Astrocyte (in vitro differentiated cells and primary cell): ENCODE results near the gene PARP1. TPM values are rescaled to one million over a fixed set of nuclear protein-coding genes. Genes with fewer than 3 reads are reported as not detected.

Source experiments
- DNase-seq: peaks from one replicate; pipeline ENCODE4 v3.0.0-alpha.2; 2010; ENCODE audit warnings: low read depth
- FAIRE-seq: peaks from 2 replicates; lab custom pipeline; 2011; peaks lifted over from hg19 to GRCh38; lab: Jason Lieb, UNC
- H2AFZ ChIP-seq: 2 replicates; pipeline ENCODE4 v1.6.0; 2012; ENCODE audit warnings: low read depth, low read length, inconsistent platforms
- H3K27ac ChIP-seq: 2 replicates; pipeline ENCODE4 v1.5.1; 2011; ENCODE audit warnings: low read depth, low read length, inconsistent platforms
- H3K27me3 ChIP-seq: 2 replicates; pipeline ENCODE4 v1.6.0; 2011; ENCODE audit warnings: low read length, inconsistent platforms; ENCODE audit not compliant: insufficient read depth
- H3K36me3 ChIP-seq: 2 replicates; pipeline ENCODE4 v1.5.1; 2011; ENCODE audit warnings: low read length, inconsistent platforms; ENCODE audit not compliant: insufficient read depth
- H3K4me1 ChIP-seq: 2 replicates; pipeline ENCODE4 v1.5.1; 2011; ENCODE audit warnings: low read length, inconsistent platforms; ENCODE audit not compliant: insufficient read depth
- H3K4me2 ChIP-seq: 2 replicates; pipeline ENCODE4 v1.6.0; 2012; ENCODE audit warnings: low read length, inconsistent platforms
- H3K4me3 ChIP-seq: 2 replicates; pipeline ENCODE4 v1.5.1; 2011; ENCODE audit warnings: low read depth, mild to moderate bottlenecking, low read length, inconsistent platforms; ENCODE audit not compliant: insufficient read depth
- H3K79me2 ChIP-seq: 2 replicates; pipeline ENCODE4 v1.6.0; 2012; ENCODE audit warnings: mild to moderate bottlenecking, low read length, inconsistent platforms; ENCODE audit not compliant: insufficient read depth
- H3K9ac ChIP-seq: 2 replicates; pipeline ENCODE4 v1.6.0; 2012; ENCODE audit warnings: mild to moderate bottlenecking, low read length, inconsistent platforms
- H3K9me3 ChIP-seq: 2 replicates; pipeline ENCODE4 v1.5.1; 2012; ENCODE audit warnings: low read depth, mild to moderate bottlenecking, low read length, inconsistent platforms; ENCODE audit not compliant: insufficient read depth
- H4K20me1 ChIP-seq: 2 replicates; pipeline ENCODE4 v1.6.0; 2012; ENCODE audit warnings: low read length, inconsistent platforms; ENCODE audit not compliant: insufficient read depth
- H3K27ac Mint-ChIP-seq: one replicate; pipeline ENCODE4 v1.8.0; 2021; ENCODE audit warnings: mild to moderate bottlenecking, mixed read lengths; ENCODE audit not compliant: unreplicated experiment
- H3K27me3 Mint-ChIP-seq: one replicate; pipeline ENCODE4 v1.8.0; 2021; ENCODE audit warnings: low read depth, mixed read lengths; ENCODE audit not compliant: unreplicated experiment
- H3K36me3 Mint-ChIP-seq: one replicate; pipeline ENCODE4 v1.8.0; 2021; ENCODE audit warnings: low read depth, mixed read lengths; ENCODE audit not compliant: unreplicated experiment
- H3K4me1 Mint-ChIP-seq: one replicate; pipeline ENCODE4 v1.8.0; 2021; ENCODE audit warnings: low read depth, mixed read lengths; ENCODE audit not compliant: unreplicated experiment
- H3K4me3 Mint-ChIP-seq: one replicate; pipeline ENCODE4 v1.8.0; 2021; ENCODE audit warnings: mild to moderate bottlenecking, moderate library complexity, mixed read lengths; ENCODE audit not compliant: unreplicated experiment
- H3K9me3 Mint-ChIP-seq: one replicate; pipeline ENCODE4 v1.8.0; 2021; ENCODE audit warnings: mild to moderate bottlenecking, mixed read lengths; ENCODE audit not compliant: unreplicated experiment
- EZH2 ChIP-seq: IDR thresholded peaks from 2 replicates; pipeline ENCODE4 v1.6.1; 2012; ENCODE audit warnings: mild to moderate bottlenecking, low read length, inconsistent platforms; ENCODE audit not compliant: insufficient read depth
- total RNA-seq: library from RNA; stranded (reverse); gene quantifications from 2 replicates; pipeline ENCODE4 v1.2.1, GENCODE V29; 2021
- TF ChIP-seq, protein P1 (sequence below): IDR thresholded peaks from 2 replicates; pipeline ENCODE4 v1.5.1; 2011; ENCODE audit warnings: low read depth, mild to moderate bottlenecking, inconsistent platforms, low read length, moderate library complexity; ENCODE audit not compliant: insufficient read depth

PARP1 gene
- total RNA-seq, 1 donor from 2014 or later = 57.8 TPM

DNA sequence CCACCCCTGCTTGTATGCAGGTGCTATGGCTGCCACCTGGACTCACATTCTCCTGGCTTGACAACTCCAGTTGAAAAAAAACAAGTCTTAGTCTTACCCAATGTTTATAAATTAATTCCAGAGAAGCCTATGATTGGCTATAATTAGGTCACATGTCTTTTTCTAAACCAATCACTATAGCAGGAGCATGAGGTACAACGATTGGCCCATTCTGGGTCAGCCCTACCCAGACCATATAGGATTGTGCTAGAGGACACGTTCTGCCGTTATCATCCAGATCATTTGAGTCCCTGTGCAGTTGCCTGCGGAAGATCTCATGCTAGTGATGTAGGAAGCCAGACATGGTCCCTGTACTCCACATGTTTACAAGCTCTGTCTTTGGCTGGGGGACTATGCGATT, 41.9 kb upstream of the PARP1 start:
- H3K9me3 Mint-ChIP-seq = no peaks in the 10 kb centered on the region
- H3K4me3 Mint-ChIP-seq = no peak overlapping the region
- Histone ChIP-seq H3K27me3 (no peaks in the 10 kb centered on the region), H3K4me1 (no peaks in the 10 kb centered on the region), H3K9me3 (no peaks in the 10 kb centered on the region), H3K79me2 (no peaks in the 10 kb centered on the region), H3K36me3 (no peaks in the 10 kb centered on the region), H3K9ac (no peak overlapping the region), H3K27ac (no peak overlapping the region), H2AFZ (no peak overlapping the region), H3K4me2 (no peak overlapping the region), H4K20me1 (no peaks in the 10 kb centered on the region), H3K4me3 (no peak overlapping the region)
- no peak for FAIRE-seq
- TF ChIP-seq, protein P1, sequence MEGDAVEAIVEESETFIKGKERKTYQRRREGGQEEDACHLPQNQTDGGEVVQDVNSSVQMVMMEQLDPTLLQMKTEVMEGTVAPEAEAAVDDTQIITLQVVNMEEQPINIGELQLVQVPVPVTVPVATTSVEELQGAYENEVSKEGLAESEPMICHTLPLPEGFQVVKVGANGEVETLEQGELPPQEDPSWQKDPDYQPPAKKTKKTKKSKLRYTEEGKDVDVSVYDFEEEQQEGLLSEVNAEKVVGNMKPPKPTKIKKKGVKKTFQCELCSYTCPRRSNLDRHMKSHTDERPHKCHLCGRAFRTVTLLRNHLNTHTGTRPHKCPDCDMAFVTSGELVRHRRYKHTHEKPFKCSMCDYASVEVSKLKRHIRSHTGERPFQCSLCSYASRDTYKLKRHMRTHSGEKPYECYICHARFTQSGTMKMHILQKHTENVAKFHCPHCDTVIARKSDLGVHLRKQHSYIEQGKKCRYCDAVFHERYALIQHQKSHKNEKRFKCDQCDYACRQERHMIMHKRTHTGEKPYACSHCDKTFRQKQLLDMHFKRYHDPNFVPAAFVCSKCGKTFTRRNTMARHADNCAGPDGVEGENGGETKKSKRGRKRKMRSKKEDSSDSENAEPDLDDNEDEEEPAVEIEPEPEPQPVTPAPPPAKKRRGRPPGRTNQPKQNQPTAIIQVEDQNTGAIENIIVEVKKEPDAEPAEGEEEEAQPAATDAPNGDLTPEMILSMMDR = no peak
- no peak for TF ChIP-seq EZH2
- H3K27ac Mint-ChIP-seq = no peak overlapping the region
- H3K27me3 Mint-ChIP-seq = peaks cover 30% of the 10 kb centered on the region
- DNase-seq = no peak
- H3K36me3 Mint-ChIP-seq = no peaks in the 10 kb centered on the region
- H3K4me1 Mint-ChIP-seq = peaks cover 3% of the 10 kb centered on the region

DNA sequence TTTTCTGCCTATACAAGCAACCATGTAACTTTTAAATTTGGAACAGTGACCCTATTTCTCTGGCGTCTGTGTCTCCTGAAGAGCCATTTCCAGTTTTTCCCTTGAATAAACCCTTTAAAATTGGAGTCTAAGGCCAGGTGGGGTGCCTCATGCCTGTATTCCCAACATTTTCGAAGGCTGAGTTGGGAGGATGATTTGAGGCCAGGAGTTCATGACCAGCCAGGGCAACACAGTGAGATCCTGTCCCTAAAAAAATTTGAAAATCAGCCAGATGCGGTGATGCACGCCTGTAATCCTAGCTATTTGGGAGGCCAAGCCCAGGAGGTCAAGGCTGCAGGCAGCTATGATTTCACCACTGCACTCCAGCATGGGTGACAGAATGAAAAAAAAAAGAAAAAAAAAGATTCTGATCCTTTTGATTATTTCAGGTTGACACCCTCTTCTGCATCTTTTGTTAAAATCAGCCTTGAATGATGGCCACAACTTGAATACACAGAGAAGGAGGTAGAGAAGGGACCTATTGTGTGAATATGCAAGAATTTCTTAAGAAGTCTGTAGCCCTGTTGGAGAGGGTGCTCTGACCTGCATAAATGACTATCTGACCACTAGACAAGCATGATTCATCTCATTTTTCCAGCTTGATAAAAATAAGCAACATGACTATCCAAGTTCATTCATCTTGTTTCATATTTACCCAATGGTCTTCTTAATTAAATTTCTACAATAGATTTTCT, 40.2 kb upstream of the PARP1 start:
- H3K79me2 ChIP-seq = no peaks in the 10 kb centered on the region
- no peak overlapping the region for H3K4me2 ChIP-seq

DNA sequence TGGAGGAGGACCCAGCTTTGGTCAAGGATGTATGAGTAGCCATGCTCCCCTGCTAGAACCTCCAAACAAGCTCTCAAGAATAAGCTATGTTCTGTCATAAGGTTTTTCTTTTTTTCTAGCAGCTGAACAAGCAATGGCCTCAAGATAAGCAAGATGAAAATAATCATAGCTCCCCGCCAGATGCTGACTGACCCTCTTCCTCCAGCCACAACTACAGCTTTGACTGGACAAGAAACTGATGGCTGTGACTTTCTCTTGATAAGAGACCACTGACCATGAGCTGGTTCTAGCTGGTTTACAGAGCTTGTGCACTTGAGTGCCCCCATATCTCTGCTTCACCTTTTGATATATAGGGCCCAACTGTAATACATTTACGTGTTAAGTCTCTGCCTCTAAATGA, 38.2 kb upstream of the PARP1 start:
- no peak overlapping the region for H3K4me3 ChIP-seq
- DNase-seq (no peak), FAIRE-seq (no peak)
- Mint-ChIP-seq H3K4me1 (peaks cover 3% of the 10 kb centered on the region), H3K36me3 (no peaks in the 10 kb centered on the region), H3K27ac (peak overlapping the region; percentile 34), H3K27me3 (peaks cover 17% of the 10 kb centered on the region), H3K4me3 (no peak overlapping the region), H3K9me3 (no peaks in the 10 kb centered on the region)
- peaks cover 4% of the 10 kb centered on the region for H3K4me1 ChIP-seq
- H3K27ac ChIP-seq = no peak overlapping the region
- no peaks in the 10 kb centered on the region for H4K20me1 ChIP-seq
- H3K36me3 ChIP-seq = no peaks in the 10 kb centered on the region
- no peaks in the 10 kb centered on the region for H3K27me3 ChIP-seq
- H3K9ac ChIP-seq = no peak overlapping the region
- TF ChIP-seq, protein P1 = no peak
- TF ChIP-seq EZH2 = no peak
- H2AFZ ChIP-seq = no peak overlapping the region
- no peaks in the 10 kb centered on the region for H3K9me3 ChIP-seq
- H3K79me2 ChIP-seq = no peaks in the 10 kb centered on the region
- no peak overlapping the region for H3K4me2 ChIP-seq

More for the DNA sequence above, 40.2 kb upstream of the PARP1 start:
- Histone ChIP-seq H3K4me3 (no peak overlapping the region), H3K9ac (no peak overlapping the region), H3K9me3 (no peaks in the 10 kb centered on the region), H4K20me1 (no peaks in the 10 kb centered on the region), H3K36me3 (no peaks in the 10 kb centered on the region), H3K27me3 (no peaks in the 10 kb centered on the region), H2AFZ (no peak overlapping the region), H3K4me1 (peaks cover under 1% of the 10 kb centered on the region), H3K27ac (no peak overlapping the region)
- no peaks in the 10 kb centered on the region for H3K9me3 Mint-ChIP-seq
- DNase-seq (peak; percentile 58), FAIRE-seq (no peak)
- no peaks in the 10 kb centered on the region for H3K36me3 Mint-ChIP-seq
- peaks cover 31% of the 10 kb centered on the region for H3K27me3 Mint-ChIP-seq
- H3K4me1 Mint-ChIP-seq = peaks cover 3% of the 10 kb centered on the region
- no peak overlapping the region for H3K4me3 Mint-ChIP-seq
- TF ChIP-seq, protein P1 = no peak
- H3K27ac Mint-ChIP-seq = no peak overlapping the region
